Stimulated activated CD8-positive, alpha-beta memory T cell treated with anti-CD3 and anti-CD28 coated beads, Interleukin-7, amount 100 ng/mL, for 1 hour (primary cell): ENCODE results near the gene ITGA7.

ENCODE experiments used
- DNase-seq, 2 donors: peaks; one replicate each; pipeline ENCODE4 v3.0.0-alpha.2; 2020; ENCODE audit warnings: low read depth in 2 of 2

The ITGA7 gene

DNA sequence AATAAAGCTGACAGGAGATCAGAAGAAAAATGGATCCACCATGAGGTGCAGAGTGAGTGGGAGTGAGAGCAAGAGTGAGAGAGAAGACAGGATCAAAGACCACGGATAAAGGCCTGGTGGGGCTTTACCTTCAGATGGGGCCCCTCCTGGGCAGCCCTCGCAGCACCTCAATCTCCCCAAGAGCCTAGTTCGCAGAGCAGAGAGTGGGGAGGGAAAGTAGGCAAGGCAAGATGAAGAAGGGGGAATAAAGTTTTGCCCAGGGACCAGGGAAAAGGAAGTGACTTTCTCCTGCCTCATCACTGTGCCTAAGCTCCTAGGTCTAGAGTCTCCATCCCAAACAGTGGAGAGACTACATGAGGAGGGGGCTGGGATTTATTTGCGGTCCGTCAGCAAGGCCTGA lies 60.7 kb downstream of the ITGA7 start:
- no peak for DNase-seq

DNA sequence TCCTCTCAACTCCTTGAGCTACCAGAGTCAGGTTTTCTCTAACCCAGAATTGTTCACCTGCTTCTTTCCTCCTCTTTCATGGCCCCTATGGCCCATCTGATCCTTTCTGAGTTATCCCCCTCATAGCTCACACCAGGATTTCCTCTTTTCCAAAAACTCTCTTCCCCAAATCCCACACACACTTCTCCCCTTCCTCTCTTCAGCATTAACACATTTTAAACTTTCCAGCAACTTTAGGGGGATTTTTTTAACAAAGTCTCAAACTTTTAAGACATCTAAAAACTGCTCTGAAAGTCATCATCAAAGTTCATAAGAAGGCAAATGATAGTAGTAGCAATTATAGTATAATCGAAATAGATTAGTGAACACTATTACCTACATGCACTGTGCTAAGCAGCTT lies 63.1 kb downstream of the ITGA7 start:
- DNase-seq = no peak

DNA sequence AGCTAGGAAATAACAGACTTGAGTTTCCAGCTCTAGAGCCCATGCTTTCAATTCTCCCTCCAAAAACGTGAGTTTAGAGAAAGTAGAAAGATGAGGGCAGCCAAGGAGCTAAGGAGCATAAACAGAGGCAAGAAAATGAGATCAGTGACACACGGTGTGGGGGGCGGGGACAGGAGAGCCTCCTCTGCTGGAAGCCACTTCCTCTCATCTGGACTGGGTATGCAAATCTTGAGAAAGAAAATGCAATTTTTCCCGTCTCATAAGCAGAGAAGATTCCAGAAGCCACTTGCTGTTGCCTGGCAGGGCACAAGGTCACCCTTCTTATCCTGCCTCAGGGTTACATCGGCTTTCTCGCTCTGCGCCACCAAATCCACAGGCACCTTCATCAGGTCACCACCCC lies 65.0 kb downstream of the ITGA7 start:
- no peak for DNase-seq

DNA sequence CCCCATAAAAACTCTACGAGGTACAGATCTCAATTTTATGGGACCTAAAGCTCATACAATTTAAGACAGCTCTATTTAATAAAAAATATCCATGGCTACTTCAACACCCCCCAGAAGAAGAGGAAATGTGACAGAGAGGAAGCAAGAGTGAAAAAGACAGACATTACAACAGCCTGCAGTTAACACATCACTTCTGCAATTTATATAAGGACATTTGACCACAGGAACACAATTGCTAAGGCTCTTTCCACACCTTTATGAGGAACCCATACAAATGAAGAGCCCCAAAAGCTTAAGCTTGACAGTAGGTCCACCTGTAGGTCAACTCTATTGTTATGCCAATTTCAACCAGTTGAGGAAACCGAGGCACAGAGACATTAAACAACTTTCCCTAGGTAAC lies 65.4 kb downstream of the ITGA7 start:
- DNase-seq = no peak

DNA sequence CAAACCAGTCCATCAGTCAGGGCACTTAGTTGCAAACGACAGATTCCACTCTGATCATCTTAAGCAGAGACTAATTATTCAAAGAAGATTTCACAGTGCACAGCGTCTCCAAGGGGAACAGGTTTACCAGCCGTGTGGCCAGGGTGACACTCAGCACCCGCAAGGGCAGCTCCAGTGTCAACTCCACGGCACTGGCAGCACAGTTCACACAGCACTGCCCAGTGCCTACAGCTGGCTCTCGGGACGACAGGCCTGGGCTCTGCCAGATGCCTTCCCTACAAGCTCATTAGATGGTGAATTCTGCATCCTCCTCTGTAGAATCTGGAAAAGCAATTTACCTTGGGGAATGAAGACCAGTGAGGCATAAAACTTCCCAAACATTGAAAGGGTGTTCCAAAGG lies 66.1 kb downstream of the ITGA7 start:
- no peak for DNase-seq

DNA sequence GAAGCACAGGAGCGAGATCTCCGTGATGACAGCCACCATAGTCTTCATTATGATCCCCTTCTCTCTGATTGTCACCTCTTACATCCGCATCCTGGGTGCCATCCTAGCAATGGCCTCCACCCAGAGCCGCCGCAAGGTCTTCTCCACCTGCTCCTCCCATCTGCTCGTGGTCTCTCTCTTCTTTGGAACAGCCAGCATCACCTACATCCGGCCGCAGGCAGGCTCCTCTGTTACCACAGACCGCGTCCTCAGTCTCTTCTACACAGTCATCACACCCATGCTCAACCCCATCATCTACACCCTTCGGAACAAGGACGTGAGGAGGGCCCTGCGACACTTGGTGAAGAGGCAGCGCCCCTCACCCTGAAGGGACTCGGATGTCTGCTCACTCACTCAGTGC lies 70.2 kb downstream of the ITGA7 start:
- DNase-seq = no peak

DNA sequence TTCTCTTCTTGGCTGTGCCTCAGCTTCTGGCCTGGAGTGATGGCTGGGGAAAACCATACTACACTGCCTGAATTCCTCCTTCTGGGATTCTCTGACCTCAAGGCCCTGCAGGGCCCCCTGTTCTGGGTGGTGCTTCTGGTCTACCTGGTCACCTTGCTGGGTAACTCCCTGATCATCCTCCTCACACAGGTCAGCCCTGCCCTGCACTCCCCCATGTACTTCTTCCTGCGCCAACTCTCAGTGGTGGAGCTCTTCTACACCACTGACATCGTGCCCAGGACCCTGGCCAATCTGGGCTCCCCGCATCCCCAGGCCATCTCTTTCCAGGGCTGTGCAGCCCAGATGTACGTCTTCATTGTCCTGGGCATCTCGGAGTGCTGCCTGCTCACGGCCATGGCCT lies 70.9 kb downstream of the ITGA7 start, which contains the start of gene OR10P1:
Gene OR10P1, plus strand, starts transcription at position 40 of the 400 bp plus-strand sequence. Its CDS starts 0 bp downstream, at position 40.
- DNase-seq = no peak

DNA sequence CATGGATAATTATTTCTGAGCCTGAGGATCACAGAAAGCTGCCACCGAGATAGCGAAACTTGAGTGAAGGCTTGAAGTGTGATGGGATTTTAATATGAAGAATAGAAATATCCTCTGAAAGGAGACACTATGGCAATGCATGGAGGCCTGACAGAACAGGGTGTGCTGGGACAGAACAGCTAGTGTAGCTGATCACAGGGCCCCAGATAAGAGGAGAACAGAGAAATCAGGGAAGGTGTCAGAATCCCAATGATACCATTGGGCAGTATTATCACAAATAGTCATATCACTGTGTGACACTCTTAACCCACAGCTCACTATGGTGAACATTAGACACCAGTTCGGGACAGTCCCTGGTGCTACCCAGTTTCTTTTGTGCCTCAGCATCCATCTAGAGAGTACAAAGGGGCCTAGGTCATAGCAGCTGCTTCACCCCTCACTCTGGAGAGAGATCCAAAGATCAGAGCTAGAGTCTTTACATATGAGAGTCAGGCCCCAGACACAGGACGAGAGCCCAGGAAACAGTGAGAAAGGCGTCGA lies 71.5 kb downstream of the ITGA7 start:
- no peak for DNase-seq
